ENCODE results near the gene DYNC2I2. TPM values are rescaled to one million over a fixed set of nuclear protein-coding genes. Genes with fewer than 3 reads are reported as not detected.

The DYNC2I2 gene
- total and polyA plus RNA-seq, 11 donors: 20.5 to 65.7 (median 35.1) TPM

GRCh38 chr9:128636024-128636390 lies 20.6 kb downstream of the DYNC2I2 start:
- 47 to 67% (median 54%) methylated on average over 12 to 16 of the region's 16 CpGs for WGBS, 4 donors
- no peaks in the 10 kb centered on the region for H3K9me3 ChIP-seq
- no peaks in the 10 kb centered on the region for H3K27me3 ChIP-seq
- intact Hi-C loops (cut with DNase I): loop anchor here in 4 of 10 donors (5.0 to 10.0 kb wide), 4 partner anchors 49 to 341 kb away; partner anchors contain the start of gene SET (in 4 of the 4)
- H3K4me1 ChIP-seq: peaks cover 0 to 35% (median 20%) of the 10 kb centered on the region in 12 donors
- TF ChIP-seq POLR2A (IDR thresholded peaks at IDR 0.05) (no peak), CTCF (IDR thresholded peaks at IDR 0.05) (peak in 7 of 12 donors; percentile 23 to 53 (median 34))
- H3K36me3 ChIP-seq: peaks cover 2 to 47% (median 36%) of the 10 kb centered on the region in 9 donors
- peak; percentile 67 to 89 (median 76) for DNase-seq
- ATAC-seq: peak; percentile 66 to 78 (median 66)
- H3K4me3 ChIP-seq: peak overlapping the region in 11 of 12 donors; percentile 10 to 54 (median 39)
- H3K27ac ChIP-seq: peak overlapping the region; percentile 83 to 100 (median 92)

GRCh38 chr9:128635266-128636023 lies 21.2 kb downstream of the DYNC2I2 start:
- H3K27ac ChIP-seq: peak overlapping the region; percentile 83 to 100 (median 92)
- intact Hi-C loops (cut with DNase I): loop anchor here in 4 of 10 donors (2.0 to 10.0 kb wide), 5 partner anchors 21 to 341 kb away; partner anchors contain the start of genes SET (in 4 of the 4) and DYNC2I2 (in 1 of the 4)
- peak; percentile 86 to 96 (median 92) for DNase-seq
- no peak for TF ChIP-seq POLR2A (IDR thresholded peaks at IDR 0.05)
- TF ChIP-seq CTCF (IDR thresholded peaks at IDR 0.05): peak; percentile 55 to 85 (median 73)
- H3K27me3 ChIP-seq: no peaks in the 10 kb centered on the region
- 10 to 41% (median 25%) methylated on average over 6 to 20 of the region's 20 CpGs for WGBS, 4 donors
- H3K4me1 ChIP-seq: peaks cover 0 to 35% (median 20%) of the 10 kb centered on the region in 12 donors
- no peaks in the 10 kb centered on the region for H3K9me3 ChIP-seq
- H3K4me3 ChIP-seq: peak overlapping the region; percentile 10 to 54 (median 37)
- peak; percentile 92 to 93 (median 92) for ATAC-seq
- H3K36me3 ChIP-seq: peaks cover 2 to 52% (median 42%) of the 10 kb centered on the region in 9 donors

- Histone ChIP-seq H3K9me3 (no peaks in the 10 kb centered on the region), H3K36me3 (peaks cover 2 to 54% (median 46%) of the 10 kb centered on the region in 9 donors), H3K27ac (peak overlapping the region; percentile 83 to 100 (median 92)), H3K4me3 (peak overlapping the region in 9 of 12 donors; percentile 32 to 54 (median 41)), H3K27me3 (no peaks in the 10 kb centered on the region), H3K4me1 (peaks cover 0 to 40% (median 20%) of the 10 kb centered on the region in 12 donors)
- peak; percentile 2 to 16 (median 8) for ATAC-seq
- intact Hi-C loops (cut with DNase I): loop anchor here in 4 of 10 donors (2.0 to 10.0 kb wide), 6 partner anchors 22 to 340 kb away; partner anchors contain the start of genes SET (in 4 of the 4), DYNC2I2 (in 1 of the 4) and ODF2 (in 1 of the 4)
- 43 to 56% (median 51%) methylated on average over 14 to 26 of the region's 26 CpGs for WGBS, 4 donors
- no peak for TF ChIP-seq CTCF (IDR thresholded peaks at IDR 0.05)
- no peak for TF ChIP-seq POLR2A (IDR thresholded peaks at IDR 0.05)
- peak in 2 of 5 donors; percentile 38 to 63 for DNase-seq
Observed at GRCh38 chr9:128634651-128635262, 21.9 kb downstream of the DYNC2I2 start.
